Mononuclear cell (primary cell): ENCODE measurements around the gene GALNT12. TPM values are rescaled to one million over a fixed set of nuclear protein-coding genes. Genes with fewer than 3 reads are reported as not detected.

Source experiments
- H3K27me3 ChIP-seq: 2 replicates; pipeline ENCODE4 v1.6.0; 2011; ENCODE audit warnings: low read length, control low read depth; ENCODE audit not compliant: insufficient read depth
- H3K4me1 ChIP-seq: 2 replicates; pipeline ENCODE4 v1.5.1; 2011; ENCODE audit warnings: mild to moderate bottlenecking, low read length, control low read depth; ENCODE audit not compliant: insufficient read depth
- H3K4me3 ChIP-seq: 2 replicates; pipeline ENCODE4 v1.5.1; 2011; ENCODE audit warnings: mild to moderate bottlenecking, low read length, moderate library complexity
- H3K9me3 ChIP-seq: 2 replicates; pipeline ENCODE4 v1.5.1; 2011; ENCODE audit warnings: low read depth, mild to moderate bottlenecking, control low read depth, low read length
- total RNA-seq: library from RNA; depleted of rRNA; stranded (reverse); fragments of >200 nt; gene quantifications from one replicate; pipeline ENCODE4 v1.2.3, GENCODE V29; 2012

GALNT12 gene
- total RNA-seq, 1 donor: 4.5 TPM

DNA sequence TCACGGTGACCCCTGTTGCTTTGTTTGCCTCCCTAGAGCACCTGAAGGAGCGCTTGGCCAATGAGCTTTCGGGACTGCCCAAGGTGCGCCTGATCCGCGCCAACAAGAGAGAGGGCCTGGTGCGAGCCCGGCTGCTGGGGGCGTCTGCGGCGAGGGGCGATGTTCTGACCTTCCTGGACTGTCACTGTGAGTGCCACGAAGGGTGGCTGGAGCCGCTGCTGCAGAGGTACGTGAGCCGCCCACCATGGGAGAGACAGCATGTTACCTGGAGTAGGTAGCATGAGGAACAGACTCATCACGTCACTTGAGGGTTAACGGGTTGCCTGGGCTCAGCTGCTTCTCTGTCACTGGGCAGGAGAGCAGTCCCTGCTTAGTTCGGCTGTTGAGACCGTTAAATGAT, 19.2 kb downstream of the GALNT12 start:
- Histone ChIP-seq H3K4me3 (no peak overlapping the region), H3K27me3 (no peaks in the 10 kb centered on the region), H3K9me3 (no peaks in the 10 kb centered on the region), H3K4me1 (no peaks in the 10 kb centered on the region)

DNA sequence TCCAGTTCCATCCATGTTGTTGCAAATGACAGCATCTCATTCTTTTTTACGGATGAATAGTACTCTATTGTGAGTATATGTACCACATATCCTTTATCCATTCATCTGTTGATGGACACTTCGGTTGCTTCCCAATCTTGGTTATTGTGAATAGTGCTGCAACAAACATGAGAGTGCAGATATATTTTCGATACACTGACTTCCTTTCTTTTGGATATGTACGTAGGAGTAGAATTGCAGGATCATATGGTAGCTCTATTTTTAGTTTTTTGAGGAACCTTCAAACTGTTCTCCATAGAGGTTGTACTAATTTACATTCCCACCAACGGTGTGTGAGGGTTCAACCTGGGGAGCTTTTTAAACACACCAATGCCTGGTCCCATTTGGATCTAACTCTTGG, 22.3 kb downstream of the GALNT12 start:
- Histone ChIP-seq H3K27me3 (no peaks in the 10 kb centered on the region), H3K4me1 (no peaks in the 10 kb centered on the region), H3K9me3 (no peaks in the 10 kb centered on the region), H3K4me3 (no peak overlapping the region)

DNA sequence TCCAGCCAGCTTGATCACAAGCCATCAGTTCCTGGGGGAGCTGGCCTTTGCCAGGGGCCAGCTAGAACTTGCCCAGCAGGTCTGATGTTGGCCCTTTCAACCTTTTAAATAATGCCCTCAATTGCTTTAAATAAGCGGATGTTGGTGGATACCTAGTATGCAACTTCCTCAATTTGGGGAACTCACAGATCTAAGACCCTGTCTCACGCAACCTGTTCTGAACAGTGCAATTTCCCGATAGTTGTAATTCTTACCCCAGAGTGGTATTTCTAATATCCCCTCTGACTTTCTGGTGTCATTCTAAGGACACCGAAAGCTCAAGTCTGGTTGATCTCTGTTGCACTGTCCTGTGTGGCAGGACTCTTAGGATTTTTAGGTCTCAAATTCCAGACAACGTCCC, 23.1 kb downstream of the GALNT12 start:
- Histone ChIP-seq H3K4me1 (no peaks in the 10 kb centered on the region), H3K4me3 (no peak overlapping the region), H3K27me3 (no peaks in the 10 kb centered on the region), H3K9me3 (no peaks in the 10 kb centered on the region)

DNA sequence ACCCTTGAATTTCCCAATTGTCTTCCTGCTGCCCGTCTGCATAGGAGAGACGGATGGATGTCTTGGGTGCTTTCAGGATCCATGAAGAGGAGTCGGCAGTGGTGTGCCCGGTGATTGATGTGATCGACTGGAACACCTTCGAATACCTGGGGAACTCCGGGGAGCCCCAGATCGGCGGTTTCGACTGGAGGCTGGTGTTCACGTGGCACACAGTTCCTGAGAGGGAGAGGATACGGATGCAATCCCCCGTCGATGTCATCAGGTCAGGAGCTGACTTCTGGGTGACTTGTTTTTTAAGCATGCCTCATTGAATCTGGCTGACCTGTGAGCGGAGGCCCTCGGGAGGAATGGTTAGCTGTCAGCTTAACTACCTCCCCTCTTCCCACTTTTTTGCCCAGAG, 24.2 kb downstream of the GALNT12 start:
- H3K4me3 ChIP-seq: no peak overlapping the region
- no peaks in the 10 kb centered on the region for H3K9me3 ChIP-seq
- no peaks in the 10 kb centered on the region for H3K27me3 ChIP-seq
- H3K4me1 ChIP-seq: no peaks in the 10 kb centered on the region

DNA sequence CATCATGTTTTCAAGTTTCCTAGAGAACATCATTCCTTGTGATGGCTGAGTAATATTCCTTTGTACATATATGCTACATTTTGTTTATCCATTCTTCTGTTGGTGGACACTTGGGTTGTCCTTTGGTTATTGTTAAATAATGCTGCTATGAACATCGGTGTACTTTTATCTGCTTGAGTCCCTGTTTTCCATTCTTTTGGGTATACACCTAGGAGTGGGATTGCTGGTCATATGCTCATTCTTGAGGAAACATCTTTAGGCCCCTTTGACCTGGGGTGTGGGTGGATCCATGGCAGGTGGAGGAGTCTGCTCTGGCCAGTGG, 25.3 kb downstream of the GALNT12 start:
- H3K4me1 ChIP-seq: no peaks in the 10 kb centered on the region
- H3K9me3 ChIP-seq: no peaks in the 10 kb centered on the region
- no peak overlapping the region for H3K4me3 ChIP-seq
- no peaks in the 10 kb centered on the region for H3K27me3 ChIP-seq

DNA sequence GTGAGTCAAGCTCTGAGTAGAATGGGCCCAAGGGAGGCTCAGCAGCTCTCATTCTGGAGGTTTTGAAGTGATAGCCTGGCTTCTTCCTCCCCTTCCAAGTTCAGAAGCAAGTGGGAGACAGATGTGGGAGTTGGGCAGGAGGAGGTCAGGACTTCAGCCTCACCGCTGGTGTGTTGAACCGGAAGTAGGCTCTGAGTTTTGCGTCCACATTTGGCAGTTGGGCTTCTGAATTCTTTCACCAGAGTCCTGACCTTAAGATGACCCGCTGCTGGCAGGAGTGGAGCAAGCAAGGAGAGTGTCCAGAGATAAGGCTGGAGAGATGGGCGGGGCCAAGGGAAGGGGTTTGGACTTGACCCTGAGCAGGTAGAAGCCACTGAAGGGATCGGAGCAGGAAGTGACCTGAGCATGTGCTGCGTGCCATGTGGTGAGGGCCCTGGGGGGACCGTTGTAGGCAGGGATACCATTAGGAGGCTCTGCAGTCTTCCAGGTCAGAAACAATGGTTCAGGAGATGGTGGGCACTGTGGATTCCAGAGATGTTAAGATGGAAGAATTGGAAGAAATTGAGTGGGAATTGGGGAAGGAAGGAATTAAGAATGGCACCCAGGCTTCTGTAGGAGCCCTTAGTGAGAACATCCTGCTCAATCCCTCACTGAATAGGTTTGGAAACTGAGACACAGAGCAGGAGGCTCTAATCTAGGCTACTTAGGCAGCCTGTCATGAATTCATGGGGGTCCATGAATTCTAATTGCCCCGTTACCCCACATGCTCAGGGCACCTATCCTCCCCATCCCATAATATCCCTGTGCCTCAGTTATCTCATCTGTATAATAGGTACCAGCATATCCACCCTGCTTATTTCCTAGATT, 25.9 kb downstream of the GALNT12 start:
- no peaks in the 10 kb centered on the region for H3K4me1 ChIP-seq
- no peaks in the 10 kb centered on the region for H3K9me3 ChIP-seq
- H3K4me3 ChIP-seq: no peak overlapping the region
- H3K27me3 ChIP-seq: no peaks in the 10 kb centered on the region

DNA sequence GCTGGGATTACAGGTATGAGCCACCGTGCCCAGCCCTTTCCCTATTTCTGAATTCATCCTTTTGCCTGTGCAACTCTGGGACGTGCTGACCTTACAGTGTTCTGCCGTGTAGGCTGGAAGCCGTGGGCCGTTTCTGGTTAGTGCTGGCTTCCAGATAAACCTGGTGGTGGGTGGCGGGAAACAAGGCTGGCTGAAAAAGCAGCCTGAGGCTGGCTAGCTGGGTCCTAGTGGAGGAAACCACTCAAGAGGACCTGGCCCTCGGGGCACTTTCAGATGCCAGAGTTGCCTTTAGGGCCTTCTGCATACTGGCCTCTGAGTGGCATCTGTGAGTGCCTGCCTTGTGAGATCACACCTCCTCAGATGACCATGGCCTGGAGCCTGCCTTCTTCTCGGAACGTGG, 26.9 kb downstream of the GALNT12 start:
- Histone ChIP-seq H3K4me1 (no peaks in the 10 kb centered on the region), H3K9me3 (no peaks in the 10 kb centered on the region), H3K4me3 (no peak overlapping the region), H3K27me3 (no peaks in the 10 kb centered on the region)

DNA sequence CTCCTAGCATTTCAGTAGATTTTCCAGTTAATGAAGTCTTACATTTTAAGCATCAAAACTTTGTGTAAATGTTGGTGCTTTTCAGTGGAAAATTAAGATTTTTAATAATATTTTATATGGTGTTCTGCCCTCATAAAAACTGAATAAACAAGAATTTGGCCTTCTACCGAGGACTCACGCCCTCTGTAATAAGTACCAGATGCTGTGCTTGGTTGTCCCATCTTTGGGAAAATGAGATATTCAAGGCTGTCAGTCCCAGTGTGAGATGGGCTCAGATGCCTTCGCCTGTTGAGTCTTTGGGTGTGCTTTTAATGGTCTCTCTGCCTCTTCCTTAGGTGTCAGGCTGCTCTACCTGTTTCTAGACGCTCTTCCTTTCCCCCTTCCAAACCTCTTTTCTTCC, 28.7 kb downstream of the GALNT12 start:
- H3K4me3 ChIP-seq: no peak overlapping the region
- H3K27me3 ChIP-seq: no peaks in the 10 kb centered on the region
- H3K9me3 ChIP-seq: no peaks in the 10 kb centered on the region
- H3K4me1 ChIP-seq: no peaks in the 10 kb centered on the region

DNA sequence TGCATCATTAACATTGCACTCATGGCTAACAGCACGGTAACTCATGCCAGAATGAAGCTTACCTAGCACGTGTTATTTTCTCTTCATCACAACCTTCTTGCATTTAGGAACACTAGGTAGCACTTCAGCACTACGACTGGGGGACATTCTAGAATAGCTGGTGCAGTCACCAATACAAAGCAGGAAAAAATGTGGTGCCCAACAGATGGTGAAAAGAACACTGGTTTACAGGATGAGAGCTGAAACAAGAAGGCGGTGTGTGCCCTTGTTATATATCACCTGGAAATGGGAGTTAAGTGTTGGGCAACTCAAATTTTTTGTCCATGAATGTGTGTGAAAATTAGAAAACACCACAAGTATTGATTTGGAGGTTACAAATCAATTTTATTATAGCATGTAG, 30.0 kb downstream of the GALNT12 start:
- H3K9me3 ChIP-seq: no peaks in the 10 kb centered on the region
- H3K4me3 ChIP-seq: no peak overlapping the region
- H3K27me3 ChIP-seq: no peaks in the 10 kb centered on the region
- H3K4me1 ChIP-seq: no peaks in the 10 kb centered on the region

DNA sequence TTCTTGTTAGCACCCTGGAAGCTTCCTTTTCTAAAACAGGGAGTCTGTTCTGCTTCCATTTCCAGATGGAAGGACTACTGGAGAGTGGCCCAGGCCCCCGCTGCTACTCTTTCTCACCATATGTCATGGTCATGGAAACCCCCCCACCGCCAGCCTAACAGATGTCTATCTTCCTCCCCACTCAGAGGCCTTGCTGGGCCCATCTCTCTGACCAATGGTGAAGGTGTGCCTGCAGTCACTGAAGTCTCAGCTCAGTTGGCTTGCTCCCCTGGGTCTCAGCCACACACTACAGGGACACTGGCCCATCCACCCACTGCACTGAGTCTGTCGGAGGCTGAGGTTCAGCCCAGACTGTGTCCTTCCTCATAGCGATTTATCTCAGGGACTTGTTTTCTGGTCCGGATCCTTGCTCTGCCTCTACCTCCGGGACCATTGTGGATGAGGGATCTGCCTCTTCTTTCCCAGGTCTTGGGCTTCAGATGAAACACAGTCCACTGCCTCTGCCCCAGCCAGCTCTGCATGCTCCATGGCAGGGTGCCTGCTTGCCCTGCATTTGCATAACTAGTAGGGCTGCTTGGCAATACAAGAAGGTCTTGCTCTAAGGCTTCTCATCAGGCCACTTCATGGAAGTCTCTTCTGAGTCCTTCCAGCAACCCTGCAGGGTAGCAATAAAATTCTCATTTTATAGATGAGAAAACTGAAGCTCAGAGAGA, 30.8 kb downstream of the GALNT12 start:
- H3K4me1 ChIP-seq: no peaks in the 10 kb centered on the region
- H3K4me3 ChIP-seq: no peak overlapping the region
- no peaks in the 10 kb centered on the region for H3K27me3 ChIP-seq
- H3K9me3 ChIP-seq: no peaks in the 10 kb centered on the region

DNA sequence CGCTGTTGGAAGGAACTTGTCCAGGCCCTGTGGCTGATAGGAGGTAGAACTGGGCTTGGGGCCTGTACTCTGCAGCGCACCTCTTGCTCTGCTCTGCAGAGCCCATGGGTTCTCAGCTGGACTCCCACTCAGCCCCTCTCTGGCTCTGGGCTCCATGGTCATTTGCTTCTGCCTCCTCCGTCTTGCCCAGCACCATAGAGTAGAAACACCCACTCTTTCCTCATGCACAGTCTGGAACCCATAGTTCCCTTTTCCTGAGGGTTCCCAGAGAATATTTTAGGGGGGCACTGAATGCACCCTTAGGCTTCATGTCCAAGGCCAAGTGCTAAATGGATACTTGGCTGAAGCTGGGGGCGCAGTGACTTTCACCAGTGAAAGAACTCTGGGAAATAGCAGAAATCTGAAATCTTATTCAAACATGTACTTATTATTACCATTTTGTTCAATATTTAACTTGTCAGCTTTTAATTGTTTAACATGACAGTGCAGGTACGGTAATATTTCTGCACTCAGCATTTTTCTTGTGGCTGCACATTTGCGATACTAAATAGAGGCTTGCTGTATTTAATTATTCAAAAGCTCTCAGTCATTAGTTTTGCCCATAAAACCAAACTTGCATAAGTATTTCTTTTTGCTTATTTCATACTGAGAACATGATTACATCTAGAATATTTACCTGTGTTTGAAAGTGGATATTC, 31.5 kb downstream of the GALNT12 start:
- Histone ChIP-seq H3K9me3 (no peaks in the 10 kb centered on the region), H3K4me3 (no peak overlapping the region), H3K27me3 (no peaks in the 10 kb centered on the region), H3K4me1 (no peaks in the 10 kb centered on the region)

DNA sequence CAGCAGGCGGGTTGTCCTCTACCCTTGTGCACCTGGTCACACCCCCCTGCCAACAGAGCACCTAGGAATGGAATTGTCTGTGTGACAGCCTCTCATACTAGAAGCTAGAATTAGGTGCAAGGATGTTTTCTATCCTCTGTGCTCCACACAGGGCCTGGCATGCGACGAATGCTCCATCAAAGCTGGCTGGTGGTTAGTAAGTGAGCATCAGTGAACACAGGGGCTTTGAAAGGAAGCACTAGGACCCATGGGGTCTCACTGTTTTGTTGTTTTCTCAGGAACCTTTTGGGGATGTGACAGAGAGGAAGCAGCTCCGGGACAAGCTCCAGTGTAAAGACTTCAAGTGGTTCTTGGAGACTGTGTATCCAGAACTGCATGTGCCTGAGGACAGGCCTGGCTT, 32.3 kb downstream of the GALNT12 start:
- Histone ChIP-seq H3K27me3 (no peaks in the 10 kb centered on the region), H3K9me3 (no peaks in the 10 kb centered on the region), H3K4me1 (no peaks in the 10 kb centered on the region), H3K4me3 (no peak overlapping the region)

DNA sequence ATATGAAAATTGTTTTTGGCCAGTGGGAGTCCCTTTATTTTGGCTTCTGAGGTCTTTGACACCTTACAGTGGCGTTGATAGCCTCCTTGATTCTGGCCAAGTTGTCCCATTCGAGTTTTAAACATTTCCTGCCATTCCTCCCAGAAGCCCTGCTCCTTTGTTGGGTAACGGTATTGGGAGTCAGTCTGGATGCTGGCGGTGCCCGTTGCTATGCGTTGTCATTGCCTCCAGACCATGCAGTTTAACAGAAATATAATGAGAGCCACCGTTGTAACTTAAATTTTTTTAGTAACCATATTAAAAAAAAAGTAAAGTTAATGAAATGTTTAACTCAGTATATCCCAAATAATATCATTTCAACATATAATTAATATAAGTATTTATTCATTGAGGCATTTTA, 35.0 kb downstream of the GALNT12 start:
- no peak overlapping the region for H3K4me3 ChIP-seq
- H3K27me3 ChIP-seq: no peaks in the 10 kb centered on the region
- no peaks in the 10 kb centered on the region for H3K4me1 ChIP-seq
- H3K9me3 ChIP-seq: no peaks in the 10 kb centered on the region

DNA sequence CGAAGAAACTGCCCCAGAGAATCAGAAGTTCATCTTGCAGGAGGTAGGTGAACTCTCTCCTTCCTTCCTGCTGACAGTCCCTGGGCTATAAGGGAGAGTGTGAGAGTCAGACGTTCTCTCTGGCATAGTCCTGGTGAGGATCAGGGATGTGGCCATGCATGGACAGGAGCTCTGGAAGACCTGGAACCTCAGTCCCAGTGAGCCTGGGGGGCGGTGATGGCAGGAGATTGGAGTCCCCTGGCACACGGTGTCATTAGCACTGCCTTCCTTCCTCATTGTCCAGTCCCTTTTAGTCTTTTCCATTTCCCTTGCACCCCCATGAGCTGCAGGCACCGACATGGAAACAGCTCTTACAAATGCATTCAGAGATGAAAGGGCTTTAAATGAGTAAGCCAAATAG, 38.6 kb downstream of the GALNT12 start:
- no peaks in the 10 kb centered on the region for H3K4me1 ChIP-seq
- H3K9me3 ChIP-seq: no peaks in the 10 kb centered on the region
- no peak overlapping the region for H3K4me3 ChIP-seq
- no peaks in the 10 kb centered on the region for H3K27me3 ChIP-seq

DNA sequence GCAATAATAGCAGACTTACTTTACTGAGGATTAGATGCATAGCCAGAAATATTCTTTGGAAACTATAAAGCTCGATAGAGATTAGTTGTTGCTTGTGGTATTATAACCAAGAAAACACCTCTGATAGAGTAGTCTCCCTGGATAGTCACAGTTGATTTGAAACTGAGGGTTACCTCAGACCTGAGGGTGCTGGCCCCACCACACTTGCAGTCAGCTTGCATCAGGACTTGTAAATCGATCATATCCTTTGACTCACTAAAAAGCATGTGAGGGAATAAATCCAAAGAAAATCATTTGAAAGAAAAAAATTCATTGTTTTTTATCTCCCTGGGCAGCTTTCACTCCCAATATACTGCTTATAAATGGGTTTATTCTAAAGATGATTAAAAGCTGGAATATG, 39.4 kb downstream of the GALNT12 start:
- Histone ChIP-seq H3K27me3 (no peaks in the 10 kb centered on the region), H3K4me1 (no peaks in the 10 kb centered on the region), H3K4me3 (no peak overlapping the region), H3K9me3 (no peaks in the 10 kb centered on the region)
